Measurements from ENCODE around the gene SUN1.

- no peak for TF ChIP-seq POLR2AphosphoS5 (IDR thresholded peaks at IDR 0.05; ENCODE audit: low read depth, low read length)
- TF ChIP-seq, protein P1, sequence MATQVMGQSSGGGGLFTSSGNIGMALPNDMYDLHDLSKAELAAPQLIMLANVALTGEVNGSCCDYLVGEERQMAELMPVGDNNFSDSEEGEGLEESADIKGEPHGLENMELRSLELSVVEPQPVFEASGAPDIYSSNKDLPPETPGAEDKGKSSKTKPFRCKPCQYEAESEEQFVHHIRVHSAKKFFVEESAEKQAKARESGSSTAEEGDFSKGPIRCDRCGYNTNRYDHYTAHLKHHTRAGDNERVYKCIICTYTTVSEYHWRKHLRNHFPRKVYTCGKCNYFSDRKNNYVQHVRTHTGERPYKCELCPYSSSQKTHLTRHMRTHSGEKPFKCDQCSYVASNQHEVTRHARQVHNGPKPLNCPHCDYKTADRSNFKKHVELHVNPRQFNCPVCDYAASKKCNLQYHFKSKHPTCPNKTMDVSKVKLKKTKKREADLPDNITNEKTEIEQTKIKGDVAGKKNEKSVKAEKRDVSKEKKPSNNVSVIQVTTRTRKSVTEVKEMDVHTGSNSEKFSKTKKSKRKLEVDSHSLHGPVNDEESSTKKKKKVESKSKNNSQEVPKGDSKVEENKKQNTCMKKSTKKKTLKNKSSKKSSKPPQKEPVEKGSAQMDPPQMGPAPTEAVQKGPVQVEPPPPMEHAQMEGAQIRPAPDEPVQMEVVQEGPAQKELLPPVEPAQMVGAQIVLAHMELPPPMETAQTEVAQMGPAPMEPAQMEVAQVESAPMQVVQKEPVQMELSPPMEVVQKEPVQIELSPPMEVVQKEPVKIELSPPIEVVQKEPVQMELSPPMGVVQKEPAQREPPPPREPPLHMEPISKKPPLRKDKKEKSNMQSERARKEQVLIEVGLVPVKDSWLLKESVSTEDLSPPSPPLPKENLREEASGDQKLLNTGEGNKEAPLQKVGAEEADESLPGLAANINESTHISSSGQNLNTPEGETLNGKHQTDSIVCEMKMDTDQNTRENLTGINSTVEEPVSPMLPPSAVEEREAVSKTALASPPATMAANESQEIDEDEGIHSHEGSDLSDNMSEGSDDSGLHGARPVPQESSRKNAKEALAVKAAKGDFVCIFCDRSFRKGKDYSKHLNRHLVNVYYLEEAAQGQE (IDR thresholded peaks at IDR 0.05; ENCODE audit: insufficient read depth in 1 of 2, low read depth in 2 of 2, low read length in 2 of 2), result no peak
Measured at GRCh38 chr7:889025-889390, 56.7 kb downstream of the SUN1 start.

Measured in PFSK-1 (cell line).